T1000 (cell line): ENCODE data around the gene ESYT1.
A peak's percentile ranks its signal among the peaks of the same experiment; 100 is the strongest.

ENCODE experiments used
- DNase-seq: peaks from one replicate; lab custom pipeline; 2025; ENCODE audit warnings: mixed read lengths; lab: John Stamatoyannopoulos, UW

ESYT1 gene

GRCh38 chr12:56128670-56129205 lies 671 bp downstream of the ESYT1 start:
- no peak for DNase-seq

GRCh38 chr12:56129206-56129941 lies 1.3 kb downstream of the ESYT1 start:
- no peak for DNase-seq

GRCh38 chr12:56129942-56130495 lies 2.0 kb downstream of the ESYT1 start:
- no peak for DNase-seq

- no peak for DNase-seq
These were observed 2.8 kb downstream of the ESYT1 start for GRCh38 chr12:56130876-56131275.

- DNase-seq: no peak
These were observed 6.8 kb downstream of the ESYT1 start for GRCh38 chr12:56134897-56135296.

GRCh38 chr12:56137853-56138571 lies 9.9 kb downstream of the ESYT1 start:
- no peak for DNase-seq

- DNase-seq: no peak
These were observed 14.1 kb downstream of the ESYT1 start for GRCh38 chr12:56141946-56142784.

GRCh38 chr12:56143217-56143616 lies 15.2 kb downstream of the ESYT1 start:
- no peak for DNase-seq

- no peak for DNase-seq
These were observed 15.8 kb downstream of the ESYT1 start for GRCh38 chr12:56143870-56144269.

GRCh38 chr12:56145217-56145616 lies 17.1 kb downstream of the ESYT1 start:
- DNase-seq: no peak

GRCh38 chr12:56146492-56147460 lies 18.7 kb downstream of the ESYT1 start:
- no peak for DNase-seq

GRCh38 chr12:56150563-56150962 lies 22.5 kb downstream of the ESYT1 start:
- DNase-seq: no peak

GRCh38 chr12:56151672-56152131 lies 23.6 kb downstream of the ESYT1 start:
- DNase-seq: no peak

- peak; percentile 86 for DNase-seq
These were observed 24.2 kb downstream of the ESYT1 start, which contains the start of gene MYL6B for GRCh38 chr12:56152132-56152755. MYL6B (plus strand) TSS chr12:56152587; CDS start chr12:56153919, 1,332 bp downstream.

GRCh38 chr12:56152756-56153677 lies 24.9 kb downstream of the ESYT1 start:
- no peak for DNase-seq

- DNase-seq: no peak
These were observed 25.6 kb downstream of the ESYT1 start for GRCh38 chr12:56153678-56154065.

- DNase-seq: no peak
These were observed 26.2 kb downstream of the ESYT1 start for GRCh38 chr12:56154246-56154771.

- no peak for DNase-seq
These were observed 26.8 kb downstream of the ESYT1 start for GRCh38 chr12:56154818-56155217.
